SHP77 (cell line): ENCODE data around the gene MCF2L2.

ENCODE experiments used
- DNase-seq, 2 experiments: peaks; one replicate each; lab custom pipeline; 2025; lab: John Stamatoyannopoulos, UW

Gene MCF2L2

GRCh38 chr3:183370391-183370790, 58.0 kb downstream of the MCF2L2 start:
- no peak for DNase-seq

- DNase-seq: no peak
These were observed 58.8 kb downstream of the MCF2L2 start for GRCh38 chr3:183369627-183370026.

GRCh38 chr3:183369117-183369516, 59.3 kb downstream of the MCF2L2 start:
- no peak for DNase-seq

GRCh38 chr3:183360971-183361624, 67.3 kb downstream of the MCF2L2 start:
- no peak for DNase-seq

- no peak for DNase-seq
These were observed 69.4 kb downstream of the MCF2L2 start for GRCh38 chr3:183359036-183359435.

GRCh38 chr3:183357564-183358079, 70.8 kb downstream of the MCF2L2 start:
- DNase-seq: no peak

- no peak for DNase-seq
These were observed 71.5 kb downstream of the MCF2L2 start for GRCh38 chr3:183356920-183357319.

- DNase-seq: no peak
These were observed 73.5 kb downstream of the MCF2L2 start for GRCh38 chr3:183354874-183355273.

GRCh38 chr3:183354325-183354831, 74.0 kb downstream of the MCF2L2 start:
- no peak for DNase-seq

- DNase-seq: no peak
These were observed 75.0 kb downstream of the MCF2L2 start for GRCh38 chr3:183353421-183353820.

- DNase-seq: no peak
These were observed 78.3 kb downstream of the MCF2L2 start for GRCh38 chr3:183350164-183350563.

GRCh38 chr3:183349421-183350157, 78.8 kb downstream of the MCF2L2 start:
- no peak for DNase-seq

- no peak for DNase-seq
These were observed 85.6 kb downstream of the MCF2L2 start for GRCh38 chr3:183342824-183343223.

GRCh38 chr3:183341545-183342288, 86.7 kb downstream of the MCF2L2 start:
- DNase-seq: no peak

GRCh38 chr3:183340222-183340621, 88.2 kb downstream of the MCF2L2 start:
- DNase-seq: no peak

- DNase-seq: no peak
These were observed 88.8 kb downstream of the MCF2L2 start for GRCh38 chr3:183339461-183340086.

GRCh38 chr3:183338520-183338919, 89.9 kb downstream of the MCF2L2 start:
- DNase-seq: no peak

- no peak for DNase-seq
These were observed 95.9 kb downstream of the MCF2L2 start for GRCh38 chr3:183332487-183332886.

GRCh38 chr3:183331498-183331897, 96.9 kb downstream of the MCF2L2 start:
- no peak for DNase-seq

GRCh38 chr3:183330881-183331280, 97.5 kb downstream of the MCF2L2 start:
- DNase-seq: peak in 1 of 2 experiments; percentile 7

GRCh38 chr3:183329543-183329942, 98.9 kb downstream of the MCF2L2 start:
- no peak for DNase-seq

GRCh38 chr3:183328823-183329222, 99.6 kb downstream of the MCF2L2 start:
- no peak for DNase-seq
